Stomach (tissue), 9 donors: ENCODE results near the gene SRSF8. TPM values are rescaled to one million over a fixed set of nuclear protein-coding genes. Genes with fewer than 3 reads are reported as not detected.

Experiments
- DNase-seq, 2 donors: peaks; one replicate each; pipeline versions ENCODE4 v3.0.0 to v3.0.0-alpha.2; 2013 to 2019
- H3K27ac ChIP-seq, 5 donors: fragments of 200-600 bp in 4 of 5; sonication (generic) in 4 of 5; one replicate each; pipeline ENCODE4 v1.5.1; 2013 to 2019; ENCODE audit warnings: mild to moderate bottlenecking in 1 of 5, moderate library complexity in 1 of 5
- H3K27me3 ChIP-seq, 3 donors: fragments of 200-600 bp; sonication (generic); one replicate each; pipeline ENCODE4 v1.5.1; 2017 to 2019; ENCODE audit warnings: mixed run types in 1 of 3
- H3K36me3 ChIP-seq, 4 donors: fragments of 200-600 bp; sonication (generic); 1 replicate in 3 of 4; 2 replicates in 1 of 4; pipeline ENCODE4 v1.5.1; 2016 to 2019
- H3K4me1 ChIP-seq, 4 donors: fragments of 200-600 bp; sonication (generic); one replicate each; pipeline ENCODE4 v1.5.1; 2016 to 2019
- H3K4me3 ChIP-seq, 4 donors: fragments of 200-600 bp; sonication (generic) in 3 of 4; one replicate each; pipeline ENCODE4 v1.5.1; 2016 to 2019; ENCODE audit warnings: mild to moderate bottlenecking in 1 of 4
- H3K9me3 ChIP-seq, 4 donors: fragments of 200-600 bp; sonication (generic); one replicate each; pipeline ENCODE4 v1.5.1; 2016 to 2019
- CTCF ChIP-seq, 7 experiments: fragments of 450-650 bp in 4 of 7; fragments of 200-600 bp in 3 of 7; sonication (generic) in 3 of 7; IDR thresholded peaks; one replicate each; pipeline ENCODE4 v1.5.1; 2016 to 2019; ENCODE audit warnings: antibody characterized with exemption in 7 of 7, control low read depth in 2 of 7, mild to moderate bottlenecking in 1 of 7
- EP300 ChIP-seq: sonication (generic); formaldehyde crosslinking; IDR thresholded peaks from one replicate; pipeline ENCODE4 v1.6.1; 2017; ENCODE audit warnings: antibody characterized with exemption
- POLR2A ChIP-seq, 4 donors: fragments of 450-650 bp; IDR thresholded peaks; one replicate each; pipeline ENCODE4 v1.6.1; 2016; ENCODE audit warnings: antibody characterized with exemption in 4 of 4, control low read depth in 2 of 4, mild to moderate bottlenecking in 1 of 4, moderate library complexity in 1 of 4
- POLR2AphosphoS5 ChIP-seq, 3 donors: sonication (generic); formaldehyde crosslinking; IDR thresholded peaks; one replicate each; pipeline ENCODE4 v1.6.1; 2016; ENCODE audit warnings: antibody characterized with exemption in 3 of 3
- WGBS, 5 donors: extraction: QIAGEN DNeasy Blood & Tissue Kit in 3 of 5; methylation state at CpG; one replicate each; pipeline versions ENCODE4 v1.1.5 to v1.1.7; 2013 to 2018; 5-methylcytosine and 5-hydroxymethylcytosine counted together
- intact Hi-C: fragments of 100-400 bp; cut with DNase I; formaldehyde crosslinking; loops from one replicate; pipeline ENCODE4 v1.15.1; 2023; ENCODE audit warnings: low total_unique reads
- polyA plus RNA-seq, 3 donors: library from polyadenylated mRNA; stranded (reverse); fragments of 200-250 nt; gene quantifications; one replicate each; pipeline ENCODE4 v1.2.3, GENCODE V29; 2013
- total RNA-seq, 5 donors: library from RNA; depleted of rRNA; stranded (reverse); fragments of >200 nt; gene quantifications; one replicate each; pipeline versions ENCODE4 v1.1.0 to v1.2.3, GENCODE V29; 2014 to 2016
- donor health status: healthy with polysubstance abuse.
- donor health status: Bipolar disorder and iron deficiency.
- donor health status: healthy.

The SRSF8 gene
- total and polyA plus RNA-seq, 8 donors, result 10.7 to 39.6 (median 29.3) TPM

GRCh38 chr11:95055283-95055897 lies 11.3 kb upstream of the SRSF8 start:
- Histone ChIP-seq H3K36me3 (no peaks in the 10 kb centered on the region), H3K27me3 (peaks cover 0 to 12% (median 0%) of the 10 kb centered on the region in 3 donors), H3K4me1 (no peaks in the 10 kb centered on the region), H3K9me3 (no peaks in the 10 kb centered on the region), H3K4me3 (no peak overlapping the region), H3K27ac (no peak overlapping the region)
- intact Hi-C loops, result no loop called here
- 39 to 45% (median 44%) methylated on average over 2 of the region's 2 CpGs for WGBS, 5 donors
- TF ChIP-seq CTCF (IDR thresholded peaks at IDR 0.05) (no peak), EP300 (no peak), POLR2A (IDR thresholded peaks at IDR 0.05) (no peak), POLR2AphosphoS5 (IDR thresholded peaks at IDR 0.05) (no peak)
- no peak for DNase-seq

- peaks cover 0 to 10% (median 0%) of the 10 kb centered on the region in 3 donors for H3K27me3 ChIP-seq
- H3K36me3 ChIP-seq, result no peaks in the 10 kb centered on the region
- intact Hi-C loops, result no loop called here
- H3K4me3 ChIP-seq, result no peak overlapping the region
- no peak overlapping the region for H3K27ac ChIP-seq
- no peak for TF ChIP-seq EP300
- no peak for TF ChIP-seq POLR2AphosphoS5 (IDR thresholded peaks at IDR 0.05)
- TF ChIP-seq POLR2A (IDR thresholded peaks at IDR 0.05), result no peak
- no peak for TF ChIP-seq CTCF (IDR thresholded peaks at IDR 0.05)
- 92 to 96% (median 95%) methylated on average over 8 of the region's 8 CpGs for WGBS, 5 donors
- no peaks in the 10 kb centered on the region for H3K9me3 ChIP-seq
- DNase-seq, result no peak
- no peaks in the 10 kb centered on the region for H3K4me1 ChIP-seq
Observed at GRCh38 chr11:95057959-95058358, 8.8 kb upstream of the SRSF8 start.

- DNase-seq, result no peak
- peaks cover 0 to 7% (median 0%) of the 10 kb centered on the region in 3 donors for H3K27me3 ChIP-seq
- TF ChIP-seq POLR2AphosphoS5 (IDR thresholded peaks at IDR 0.05) (no peak), CTCF (IDR thresholded peaks at IDR 0.05) (no peak), POLR2A (IDR thresholded peaks at IDR 0.05) (no peak), EP300 (no peak)
- intact Hi-C loops, result no loop called here
- 73 to 92% (median 82%) methylated on average over 1 of the region's 1 CpG for WGBS, 5 donors
- H3K4me1 ChIP-seq, result no peaks in the 10 kb centered on the region
- no peaks in the 10 kb centered on the region for H3K36me3 ChIP-seq
- H3K27ac ChIP-seq, result no peak overlapping the region
- H3K4me3 ChIP-seq, result no peak overlapping the region
- no peaks in the 10 kb centered on the region for H3K9me3 ChIP-seq
Observed at GRCh38 chr11:95058621-95059020, 8.1 kb upstream of the SRSF8 start.

GRCh38 chr11:95059046-95059445 lies 7.7 kb upstream of the SRSF8 start:
- Histone ChIP-seq H3K4me1 (no peaks in the 10 kb centered on the region), H3K4me3 (no peak overlapping the region), H3K36me3 (no peaks in the 10 kb centered on the region), H3K27ac (no peak overlapping the region), H3K27me3 (peaks cover 0 to 3% (median 0%) of the 10 kb centered on the region in 3 donors), H3K9me3 (no peaks in the 10 kb centered on the region)
- TF ChIP-seq CTCF (IDR thresholded peaks at IDR 0.05) (no peak), POLR2AphosphoS5 (IDR thresholded peaks at IDR 0.05) (no peak), POLR2A (IDR thresholded peaks at IDR 0.05) (no peak), EP300 (no peak)
- DNase-seq, result no peak
- WGBS, 5 donors, result 82 to 91% (median 85%) methylated on average over 6 of the region's 6 CpGs
- intact Hi-C loops, result no loop called here
